Mononuclear cell (primary cell): ENCODE measurements around the gene SPSB2. TPM values are rescaled to one million over a fixed set of nuclear protein-coding genes. Genes with fewer than 3 reads are reported as not detected.
"Not testable (repeated sequence)": the region's sequence is repeated elsewhere in the genome, so short reads cannot be mapped to it uniquely, and the experiment has no call there.

Source experiments
- H3K27me3 ChIP-seq: 2 replicates; pipeline ENCODE4 v1.6.0; 2011; ENCODE audit warnings: low read length, control low read depth; ENCODE audit not compliant: insufficient read depth
- H3K4me1 ChIP-seq: 2 replicates; pipeline ENCODE4 v1.5.1; 2011; ENCODE audit warnings: mild to moderate bottlenecking, low read length, control low read depth; ENCODE audit not compliant: insufficient read depth
- H3K4me3 ChIP-seq: 2 replicates; pipeline ENCODE4 v1.5.1; 2011; ENCODE audit warnings: mild to moderate bottlenecking, low read length, moderate library complexity
- H3K9me3 ChIP-seq: 2 replicates; pipeline ENCODE4 v1.5.1; 2011; ENCODE audit warnings: low read depth, mild to moderate bottlenecking, control low read depth, low read length
- total RNA-seq: library from RNA; depleted of rRNA; stranded (reverse); fragments of >200 nt; gene quantifications from one replicate; pipeline ENCODE4 v1.2.3, GENCODE V29; 2012

SPSB2 gene
- total RNA-seq, 1 donor = 1.6 TPM

DNA sequence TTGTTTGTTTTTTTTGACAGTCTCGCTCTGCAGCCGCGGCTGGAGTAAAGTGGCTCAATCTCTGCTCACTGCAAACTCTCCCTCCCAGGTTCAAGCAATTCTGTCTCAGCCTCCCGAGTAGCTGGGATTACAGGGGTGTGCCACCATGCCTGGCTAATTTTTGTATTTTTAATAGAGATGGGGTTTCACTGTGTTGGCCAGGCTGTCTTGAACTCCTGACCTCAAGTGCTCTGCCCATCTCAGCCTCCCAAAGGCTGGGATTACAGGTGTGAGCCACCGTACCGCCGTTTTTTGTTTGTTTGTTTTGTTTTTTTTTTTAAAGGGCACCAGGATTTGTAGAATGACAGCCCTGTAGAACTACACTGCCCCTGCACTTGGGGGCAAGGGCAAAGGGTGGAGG, 15.7 kb upstream of the SPSB2 start:
- not testable (repeated sequence) for H3K27me3 ChIP-seq, H3K4me3 ChIP-seq, H3K9me3 ChIP-seq
- peaks cover 31% of the 10 kb centered on the region for H3K4me1 ChIP-seq

DNA sequence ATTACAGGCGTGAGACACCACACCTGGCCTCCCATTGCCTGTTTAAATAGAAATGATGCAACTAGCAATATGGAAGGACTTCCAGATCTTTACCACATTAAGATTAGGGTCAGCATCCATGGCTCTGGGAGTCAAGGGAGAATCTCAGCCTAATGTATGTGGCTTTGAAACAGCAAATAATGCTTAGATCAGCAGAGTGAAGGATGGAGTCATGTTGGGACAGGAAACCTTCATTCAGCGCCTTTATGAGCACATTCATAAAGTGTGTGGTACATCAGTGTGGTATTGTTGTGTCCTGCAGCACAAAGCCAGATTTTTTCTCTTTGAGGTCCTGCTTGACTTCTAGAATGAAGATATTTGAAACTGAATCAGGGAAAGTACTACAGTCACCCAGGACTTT, 15.3 kb upstream of the SPSB2 start:
- no peaks in the 10 kb centered on the region for H3K9me3 ChIP-seq
- H3K4me1 ChIP-seq = peaks cover 28% of the 10 kb centered on the region
- H3K4me3 ChIP-seq = no peak overlapping the region
- H3K27me3 ChIP-seq = no peaks in the 10 kb centered on the region

DNA sequence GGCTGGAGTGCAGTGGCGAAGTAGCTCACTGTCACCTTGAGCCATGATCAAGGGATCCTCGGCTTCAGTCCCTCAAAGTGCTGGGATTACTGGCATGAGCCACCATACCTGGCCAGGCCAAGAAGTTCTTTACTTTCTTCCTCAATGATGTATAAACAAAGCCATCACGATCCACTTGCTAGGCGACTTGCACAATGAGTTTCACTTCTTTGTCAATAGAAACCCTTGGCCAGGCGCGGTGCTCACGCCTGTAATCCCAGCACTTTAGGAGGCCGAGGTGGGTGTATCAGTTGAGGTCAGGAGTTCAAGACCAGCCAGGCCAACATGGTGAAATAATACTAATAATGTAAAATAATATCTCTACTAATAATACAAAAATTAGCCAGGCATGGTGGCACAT, 14.4 kb upstream of the SPSB2 start:
- H3K4me1 ChIP-seq = peaks cover 28% of the 10 kb centered on the region
- H3K4me3 ChIP-seq = no peak overlapping the region
- no peaks in the 10 kb centered on the region for H3K9me3 ChIP-seq

DNA sequence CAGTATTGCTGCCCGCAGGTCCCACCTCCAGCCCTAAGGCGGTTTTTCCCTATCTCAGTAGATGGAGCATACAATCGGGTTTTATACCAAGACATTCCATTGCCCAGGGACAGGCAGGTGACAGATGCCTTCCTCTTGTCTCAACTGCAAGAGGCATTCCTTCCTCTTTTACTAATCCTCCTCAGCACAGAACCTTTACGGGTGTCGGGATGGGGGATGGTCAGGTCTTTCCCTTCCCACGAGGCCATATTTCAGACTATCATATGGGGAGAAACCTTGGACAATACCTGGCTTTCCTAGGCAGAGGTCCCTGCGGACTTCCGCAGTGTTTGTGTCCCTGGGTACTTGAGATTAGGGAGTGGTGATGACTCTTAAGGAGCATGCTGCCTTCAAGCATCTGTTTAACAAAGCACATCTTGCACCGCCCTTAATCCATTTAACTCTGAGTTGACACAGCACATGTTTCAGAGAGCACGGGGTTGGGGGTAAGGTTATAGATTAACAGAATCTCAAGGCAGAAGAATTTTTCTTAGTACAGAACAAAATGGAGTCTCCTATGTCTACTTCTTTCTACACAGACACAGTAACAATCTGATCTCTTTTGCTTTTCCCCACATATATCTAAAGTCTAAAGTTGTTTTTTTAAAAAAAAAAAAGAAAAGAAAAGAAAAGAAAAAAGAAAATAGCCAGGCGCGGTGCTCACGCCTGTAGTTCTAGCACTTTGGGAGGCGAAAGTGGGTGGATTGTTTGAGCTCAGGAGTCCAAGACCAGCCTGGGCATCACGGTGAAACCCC, 13.3 kb upstream of the SPSB2 start:
- H3K4me1 ChIP-seq = peaks cover 21% of the 10 kb centered on the region
- not testable (repeated sequence) for H3K4me3 ChIP-seq

More for the DNA sequence above, 14.4 kb upstream of the SPSB2 start:
- no peaks in the 10 kb centered on the region for H3K27me3 ChIP-seq

GRCh38 chr12:6884539-6884938, 11.4 kb upstream of the SPSB2 start:
- no peak overlapping the region for H3K4me3 ChIP-seq
- H3K4me1 ChIP-seq = peaks cover 18% of the 10 kb centered on the region
- no peaks in the 10 kb centered on the region for H3K9me3 ChIP-seq
- no peaks in the 10 kb centered on the region for H3K27me3 ChIP-seq

More for the DNA sequence above, 13.3 kb upstream of the SPSB2 start:
- H3K9me3 ChIP-seq, H3K27me3 ChIP-seq: not testable (repeated sequence)

GRCh38 chr12:6883683-6884082, 10.6 kb upstream of the SPSB2 start:
- Histone ChIP-seq H3K9me3 (no peaks in the 10 kb centered on the region), H3K4me1 (peaks cover 20% of the 10 kb centered on the region), H3K27me3 (no peaks in the 10 kb centered on the region), H3K4me3 (no peak overlapping the region)

- no peaks in the 10 kb centered on the region for H3K9me3 ChIP-seq
- H3K4me1 ChIP-seq = peaks cover 19% of the 10 kb centered on the region
- H3K27me3 ChIP-seq = no peaks in the 10 kb centered on the region
- H3K4me3 ChIP-seq = no peak overlapping the region
These were observed 10.1 kb upstream of the SPSB2 start for GRCh38 chr12:6883252-6883651.

DNA sequence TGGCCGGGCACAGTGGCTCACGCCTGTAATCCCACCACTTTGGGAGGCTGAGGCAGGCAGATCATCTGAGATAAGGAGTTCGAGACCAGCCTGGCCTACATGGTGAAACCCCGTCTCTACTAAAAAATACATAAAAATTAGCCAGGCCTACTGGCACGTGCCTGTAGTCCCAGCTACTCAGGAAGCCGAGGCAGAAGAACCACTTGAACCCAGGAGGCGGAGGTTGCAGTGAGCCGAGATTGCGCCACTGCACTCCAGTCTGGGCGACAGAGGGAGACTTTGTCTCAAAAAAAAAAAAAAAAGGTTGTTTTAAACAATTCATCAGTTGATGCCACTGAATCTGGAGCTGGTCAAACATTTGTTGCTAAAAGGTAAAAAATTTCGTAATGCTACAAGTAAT, 6.7 kb upstream of the SPSB2 start:
- H3K27me3 ChIP-seq, H3K4me3 ChIP-seq, H3K9me3 ChIP-seq: not testable (repeated sequence)
- H3K4me1 ChIP-seq = peaks cover 14% of the 10 kb centered on the region

GRCh38 chr12:6874015-6874368, 889 bp upstream of the SPSB2 start:
- H3K9me3 ChIP-seq, H3K27me3 ChIP-seq: not testable (repeated sequence)
- H3K4me1 ChIP-seq = peaks cover 50% of the 10 kb centered on the region
- H3K4me3 ChIP-seq = peak overlapping the region; percentile 81

GRCh38 chr12:6872073-6873048, 742 bp downstream of the SPSB2 start:
- H3K4me1 ChIP-seq = peaks cover 60% of the 10 kb centered on the region
- no peaks in the 10 kb centered on the region for H3K27me3 ChIP-seq
- no peaks in the 10 kb centered on the region for H3K9me3 ChIP-seq
- peak overlapping the region; percentile 81 for H3K4me3 ChIP-seq

- Histone ChIP-seq H3K4me3 (peak overlapping the region; percentile 81), H3K27me3 (no peaks in the 10 kb centered on the region), H3K4me1 (peaks cover 68% of the 10 kb centered on the region), H3K9me3 (no peaks in the 10 kb centered on the region)
These were observed 1.8 kb downstream of the SPSB2 start for GRCh38 chr12:6871052-6871957.

GRCh38 chr12:6870304-6870703, 2.8 kb downstream of the SPSB2 start:
- peaks cover 66% of the 10 kb centered on the region for H3K4me1 ChIP-seq
- not testable (repeated sequence) for H3K27me3 ChIP-seq, H3K4me3 ChIP-seq, H3K9me3 ChIP-seq

DNA sequence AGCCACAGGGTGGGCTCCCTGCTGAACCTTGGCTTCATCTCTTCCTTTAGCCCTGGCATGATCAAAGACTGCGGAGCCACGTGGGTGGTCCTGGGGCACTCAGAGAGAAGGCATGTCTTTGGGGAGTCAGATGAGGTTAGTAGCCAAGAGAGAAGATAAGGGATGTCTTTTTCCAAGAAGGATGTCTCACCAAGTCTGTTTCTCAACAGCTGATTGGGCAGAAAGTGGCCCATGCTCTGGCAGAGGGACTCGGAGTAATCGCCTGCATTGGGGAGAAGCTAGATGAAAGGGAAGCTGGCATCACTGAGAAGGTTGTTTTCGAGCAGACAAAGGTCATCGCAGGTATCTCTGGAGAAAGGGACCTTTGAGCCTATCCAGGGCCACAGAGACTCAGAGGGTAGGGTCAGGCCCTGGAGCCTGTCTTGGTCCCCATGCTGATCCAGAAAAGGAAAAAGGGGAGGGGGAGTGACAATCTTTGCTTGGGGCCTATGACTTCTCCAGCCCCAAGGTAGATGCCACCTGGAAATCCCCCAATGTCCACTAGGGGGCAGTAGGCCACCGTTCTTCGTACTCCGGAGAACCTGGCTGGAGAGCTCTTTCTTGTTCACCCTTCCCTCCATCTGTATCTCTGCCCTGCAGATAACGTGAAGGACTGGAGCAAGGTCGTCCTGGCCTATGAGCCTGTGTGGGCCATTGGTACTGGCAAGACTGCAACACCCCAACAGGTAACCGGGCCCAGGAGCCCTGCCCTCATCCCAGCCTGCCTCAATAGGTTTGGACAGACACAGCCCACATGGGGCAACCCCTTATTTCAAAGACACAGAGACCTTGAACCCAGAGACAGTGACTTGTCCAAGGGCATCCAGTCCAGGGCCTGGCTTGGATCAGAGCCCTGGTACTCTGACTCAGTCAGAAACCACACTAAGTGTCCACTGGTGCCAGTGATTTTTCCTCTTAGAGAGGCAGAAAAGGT, 3.8 kb downstream of the SPSB2 start:
- H3K4me1 ChIP-seq = peaks cover 57% of the 10 kb centered on the region
- no peak overlapping the region for H3K4me3 ChIP-seq
- H3K27me3 ChIP-seq = no peaks in the 10 kb centered on the region
- H3K9me3 ChIP-seq = no peaks in the 10 kb centered on the region
